Measurements from ENCODE around the gene IP6K3. TPM values are rescaled to one million over a fixed set of nuclear protein-coding genes. Genes with fewer than 3 reads are reported as not detected.

Gene IP6K3
- polyA plus RNA-seq, 3 donors, result not detected

DNA sequence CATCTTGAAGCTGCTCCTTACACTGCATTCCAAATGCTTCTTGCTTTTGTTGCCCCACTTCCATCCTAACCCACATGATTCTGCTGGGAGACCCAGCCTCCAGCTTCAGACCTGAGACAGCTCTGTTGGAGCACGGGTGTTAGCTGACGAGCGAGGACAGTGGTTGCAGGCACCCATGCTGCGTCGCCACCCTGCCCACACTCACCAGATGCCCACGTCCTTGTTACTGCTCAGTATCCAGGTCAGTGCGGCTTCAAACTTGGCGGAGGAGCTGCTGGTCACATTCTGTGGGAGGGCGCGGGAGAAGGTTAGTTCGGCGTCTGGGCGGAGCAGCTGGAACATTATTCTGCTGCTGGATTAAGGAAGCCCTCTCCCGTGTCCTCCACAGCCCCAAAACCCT is 33.2 kb upstream of the IP6K3 start:
- Histone ChIP-seq H4K20me1 (ENCODE audit: insufficient read depth, low read length) (peaks cover 76% of the 10 kb centered on the region), H3K27me3 (ENCODE audit: control insufficient read depth in 2 of 2, insufficient read depth in 2 of 2, low read length in 2 of 2) (no peaks in the 10 kb centered on the region), H3K36me3 (replicated peaks in 1 of 2; ENCODE audit: control insufficient read depth in 1 of 2, insufficient read depth in 2 of 2, low read length in 2 of 2) (peaks cover 99% of the 10 kb centered on the region in 2 donors), H2AFZ (ENCODE audit: insufficient read depth, low read depth, low read length, poor library complexity, severe bottlenecking) (no peak overlapping the region), H3K4me3 (replicated peaks in 1 of 3; ENCODE audit: low read depth in 2 of 3, low read length in 3 of 3) (no peak overlapping the region), H3K79me2 (ENCODE audit: insufficient read depth, low read length) (peaks cover 19% of the 10 kb centered on the region), H3K27ac (ENCODE audit: low read depth in 1 of 2, low read length in 2 of 2) (no peak overlapping the region), H3K9me3 (replicated peaks in 1 of 2; ENCODE audit: control insufficient read depth in 1 of 2, insufficient read depth in 1 of 2, low read length in 2 of 2) (no peaks in the 10 kb centered on the region), H3K9ac (ENCODE audit: insufficient read depth, low read length, poor library complexity, severe bottlenecking) (no peak overlapping the region), H3K4me2 (replicated peaks; ENCODE audit: extremely low read depth, low read length, poor library complexity, severe bottlenecking) (no peak overlapping the region), H3K4me1 (ENCODE audit: control insufficient read depth in 1 of 2, insufficient read depth in 2 of 2, low read length in 2 of 2) (no peaks in the 10 kb centered on the region)
- Mint-ChIP-seq H3K9me3 (no peaks in the 10 kb centered on the region), H3K27ac (peak overlapping the region in 1 of 7 donors; percentile 44), H3K36me3 (peaks cover 98% of the 10 kb centered on the region in 2 donors), H3K4me1 (peaks cover under 1% of the 10 kb centered on the region), H3K27me3 (ENCODE audit: low read depth in 3 of 3) (peaks cover 0 to 3% (median 0%) of the 10 kb centered on the region in 3 donors), H3K4me3 (no peak overlapping the region)
- no peak for DNase-seq
- TF ChIP-seq, protein P1, sequence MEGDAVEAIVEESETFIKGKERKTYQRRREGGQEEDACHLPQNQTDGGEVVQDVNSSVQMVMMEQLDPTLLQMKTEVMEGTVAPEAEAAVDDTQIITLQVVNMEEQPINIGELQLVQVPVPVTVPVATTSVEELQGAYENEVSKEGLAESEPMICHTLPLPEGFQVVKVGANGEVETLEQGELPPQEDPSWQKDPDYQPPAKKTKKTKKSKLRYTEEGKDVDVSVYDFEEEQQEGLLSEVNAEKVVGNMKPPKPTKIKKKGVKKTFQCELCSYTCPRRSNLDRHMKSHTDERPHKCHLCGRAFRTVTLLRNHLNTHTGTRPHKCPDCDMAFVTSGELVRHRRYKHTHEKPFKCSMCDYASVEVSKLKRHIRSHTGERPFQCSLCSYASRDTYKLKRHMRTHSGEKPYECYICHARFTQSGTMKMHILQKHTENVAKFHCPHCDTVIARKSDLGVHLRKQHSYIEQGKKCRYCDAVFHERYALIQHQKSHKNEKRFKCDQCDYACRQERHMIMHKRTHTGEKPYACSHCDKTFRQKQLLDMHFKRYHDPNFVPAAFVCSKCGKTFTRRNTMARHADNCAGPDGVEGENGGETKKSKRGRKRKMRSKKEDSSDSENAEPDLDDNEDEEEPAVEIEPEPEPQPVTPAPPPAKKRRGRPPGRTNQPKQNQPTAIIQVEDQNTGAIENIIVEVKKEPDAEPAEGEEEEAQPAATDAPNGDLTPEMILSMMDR (IDR thresholded peaks at IDR 0.05), result no peak
- 98% methylated on average over 11 of the region's 14 CpGs for WGBS (ENCODE audit: insufficient coverage)
- intact Hi-C loops (cut with micrococcal nuclease), result loop anchor here (5.0 to 10.0 kb wide), 2 partner anchors 37 to 375 kb away; no protein-coding TSS in a partner anchor

DNA sequence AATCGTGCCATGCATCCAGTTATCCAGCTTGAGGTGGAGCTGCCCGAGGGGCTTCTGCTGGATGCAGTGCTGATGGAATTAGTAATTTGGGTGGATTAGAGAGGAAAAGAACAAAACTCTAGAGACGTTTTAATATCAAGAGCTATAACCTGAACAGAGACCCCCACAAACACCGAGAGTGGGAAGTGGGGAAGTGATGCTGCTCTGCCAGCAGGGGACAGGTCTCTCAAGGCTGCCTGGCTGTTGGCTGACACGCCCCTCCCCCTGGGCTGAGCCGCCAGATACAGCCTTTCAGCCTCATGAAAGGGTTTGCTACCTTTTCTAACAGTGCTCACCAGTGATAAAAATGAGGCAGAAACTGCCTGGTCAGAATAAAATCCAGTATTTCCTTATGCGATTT is 32.6 kb upstream of the IP6K3 start:
- H3K27me3 Mint-ChIP-seq (ENCODE audit: low read depth in 3 of 3), result peaks cover 0 to 2% (median 0%) of the 10 kb centered on the region in 3 donors
- WGBS (ENCODE audit: insufficient coverage), result 95% methylated on average over 3 of the region's 7 CpGs

More for the DNA sequence above, 32.6 kb upstream of the IP6K3 start:
- H3K36me3 Mint-ChIP-seq, result peaks cover 98% of the 10 kb centered on the region in 2 donors
- H2AFZ ChIP-seq (ENCODE audit: insufficient read depth, low read depth, low read length, poor library complexity, severe bottlenecking), result no peak overlapping the region
- peaks cover 70% of the 10 kb centered on the region for H4K20me1 ChIP-seq (ENCODE audit: insufficient read depth, low read length)
- peaks cover 98 to 100% of the 10 kb centered on the region in 2 donors for H3K36me3 ChIP-seq (replicated peaks in 1 of 2; ENCODE audit: control insufficient read depth in 1 of 2, insufficient read depth in 2 of 2, low read length in 2 of 2)
- H3K4me1 ChIP-seq (ENCODE audit: control insufficient read depth in 1 of 2, insufficient read depth in 2 of 2, low read length in 2 of 2), result no peaks in the 10 kb centered on the region
- no peaks in the 10 kb centered on the region for H3K4me1 Mint-ChIP-seq
- peaks cover 14% of the 10 kb centered on the region for H3K79me2 ChIP-seq (ENCODE audit: insufficient read depth, low read length)
- H3K27me3 ChIP-seq (ENCODE audit: control insufficient read depth in 2 of 2, insufficient read depth in 2 of 2, low read length in 2 of 2), result no peaks in the 10 kb centered on the region
- no peak overlapping the region for H3K27ac Mint-ChIP-seq
- no peak overlapping the region for H3K4me3 Mint-ChIP-seq
- H3K4me2 ChIP-seq (replicated peaks; ENCODE audit: extremely low read depth, low read length, poor library complexity, severe bottlenecking), result no peak overlapping the region
- H3K9me3 Mint-ChIP-seq, result no peaks in the 10 kb centered on the region
- intact Hi-C loops (cut with micrococcal nuclease), result loop anchor here (5.0 to 10.0 kb wide), 2 partner anchors 38 to 376 kb away; no protein-coding TSS in a partner anchor
- H3K4me3 ChIP-seq (replicated peaks in 1 of 3; ENCODE audit: low read depth in 2 of 3, low read length in 3 of 3), result no peak overlapping the region
- TF ChIP-seq, protein P1 (IDR thresholded peaks at IDR 0.05), result no peak
- no peak overlapping the region for H3K9ac ChIP-seq (ENCODE audit: insufficient read depth, low read length, poor library complexity, severe bottlenecking)
- no peaks in the 10 kb centered on the region for H3K9me3 ChIP-seq (replicated peaks in 1 of 2; ENCODE audit: control insufficient read depth in 1 of 2, insufficient read depth in 1 of 2, low read length in 2 of 2)
- no peak for DNase-seq
- no peak overlapping the region for H3K27ac ChIP-seq (ENCODE audit: low read depth in 1 of 2, low read length in 2 of 2)

Measured in CD14-positive monocyte (primary cell).